Activated naive CD4-positive, alpha-beta T cell treated with anti-CD3 and anti-CD28 coated beads, Interleukin-2, amount 50 U/mL, for 16 hours (primary cell): ENCODE data around the gene RND3.

ENCODE experiments used
- DNase-seq: peaks from one replicate; pipeline ENCODE4 v3.0.0-alpha.2; 2020

The RND3 gene

DNA sequence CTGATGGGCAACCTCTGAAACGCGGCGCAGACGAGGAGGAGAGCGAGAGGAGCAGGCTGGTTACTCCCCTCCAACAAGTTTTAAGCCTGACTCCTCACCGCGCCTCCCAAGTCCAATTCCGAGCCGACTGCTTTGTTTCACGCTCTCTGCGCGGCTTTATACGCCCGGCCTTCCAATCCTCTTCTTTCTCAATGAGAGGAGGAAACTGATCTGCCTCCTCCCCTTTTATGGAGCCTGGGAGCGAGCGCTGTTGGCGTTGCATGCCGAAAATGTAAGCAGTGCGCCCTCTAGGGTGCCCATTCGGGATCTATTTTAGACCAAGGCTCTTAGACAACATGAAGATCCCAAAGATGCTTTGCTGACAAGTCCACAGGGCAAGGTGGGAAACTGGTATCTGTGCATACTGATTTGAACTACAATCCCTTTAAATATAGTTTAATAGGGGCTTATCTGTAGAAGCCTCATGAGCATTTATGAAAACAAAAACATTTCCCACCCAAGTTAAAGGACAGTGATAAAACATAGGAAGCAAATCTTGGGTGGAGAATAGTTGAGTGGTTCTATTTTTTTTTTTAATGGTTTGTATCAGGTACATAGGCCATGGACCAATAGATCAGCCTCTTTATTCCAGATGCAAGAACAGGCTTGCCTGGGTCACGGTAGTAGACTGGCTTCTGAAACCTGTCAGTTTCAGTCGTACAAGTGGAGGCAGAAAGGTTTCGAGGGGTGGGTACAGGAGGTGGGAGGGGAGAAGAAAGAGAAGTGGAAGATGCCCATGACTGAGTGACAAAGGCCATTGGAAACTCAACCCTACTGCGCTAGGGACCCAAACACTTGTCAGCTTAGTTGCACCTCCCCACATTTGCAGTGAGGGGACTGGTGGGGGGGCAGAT is at the start of gene RND3:
TSS of gene RND3 (minus strand) at position 131 of the 893 bp plus-strand sequence. CDS start 250 bp downstream, outside the sequence.
- DNase-seq: peak; percentile 33

GRCh38 chr2:150535176-150535575 is 47.7 kb upstream of the RND3 start:
- DNase-seq: no peak

GRCh38 chr2:150532879-150533278 is 45.4 kb upstream of the RND3 start:
- DNase-seq: no peak

DNA sequence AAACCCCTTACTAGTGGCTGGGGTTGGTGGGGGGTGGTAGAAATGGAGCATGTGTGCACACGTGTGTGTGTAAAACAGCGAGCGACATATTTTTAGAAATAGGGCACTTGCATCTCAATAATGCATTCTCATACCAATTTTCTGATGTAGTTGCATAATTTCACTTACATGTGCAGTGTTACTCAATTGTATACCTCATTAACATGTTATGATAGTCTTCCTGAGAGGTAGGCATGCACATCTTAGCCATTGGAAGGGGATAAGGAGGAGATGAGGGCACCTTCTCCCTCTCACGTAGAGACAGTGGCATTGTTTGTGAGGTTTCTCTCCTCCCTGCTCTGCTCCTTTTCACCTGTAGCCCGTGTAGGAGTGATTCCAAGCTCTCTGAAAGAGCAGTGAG is 44.6 kb upstream of the RND3 start:
- no peak for DNase-seq

DNA sequence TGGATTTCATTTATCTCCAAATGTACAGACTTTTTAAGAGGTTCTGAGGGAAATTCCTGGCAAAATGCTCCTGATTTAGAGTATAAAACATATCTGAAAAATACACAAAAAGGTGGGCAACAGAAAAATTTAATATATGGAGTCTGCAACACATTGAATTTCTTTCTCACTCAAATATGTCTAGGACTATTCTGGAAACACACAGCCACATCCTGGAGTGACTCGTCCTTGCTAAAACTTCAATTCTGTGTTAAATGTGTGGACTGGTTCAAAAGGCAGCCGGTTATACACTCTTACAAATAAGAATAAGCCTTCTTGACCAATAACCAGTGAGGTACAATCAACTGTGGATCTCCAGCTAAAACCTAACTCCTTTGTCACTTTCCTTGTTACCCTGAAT is 44.1 kb upstream of the RND3 start:
- DNase-seq: no peak

GRCh38 chr2:150530168-150530567 is 42.7 kb upstream of the RND3 start:
- DNase-seq: no peak

DNA sequence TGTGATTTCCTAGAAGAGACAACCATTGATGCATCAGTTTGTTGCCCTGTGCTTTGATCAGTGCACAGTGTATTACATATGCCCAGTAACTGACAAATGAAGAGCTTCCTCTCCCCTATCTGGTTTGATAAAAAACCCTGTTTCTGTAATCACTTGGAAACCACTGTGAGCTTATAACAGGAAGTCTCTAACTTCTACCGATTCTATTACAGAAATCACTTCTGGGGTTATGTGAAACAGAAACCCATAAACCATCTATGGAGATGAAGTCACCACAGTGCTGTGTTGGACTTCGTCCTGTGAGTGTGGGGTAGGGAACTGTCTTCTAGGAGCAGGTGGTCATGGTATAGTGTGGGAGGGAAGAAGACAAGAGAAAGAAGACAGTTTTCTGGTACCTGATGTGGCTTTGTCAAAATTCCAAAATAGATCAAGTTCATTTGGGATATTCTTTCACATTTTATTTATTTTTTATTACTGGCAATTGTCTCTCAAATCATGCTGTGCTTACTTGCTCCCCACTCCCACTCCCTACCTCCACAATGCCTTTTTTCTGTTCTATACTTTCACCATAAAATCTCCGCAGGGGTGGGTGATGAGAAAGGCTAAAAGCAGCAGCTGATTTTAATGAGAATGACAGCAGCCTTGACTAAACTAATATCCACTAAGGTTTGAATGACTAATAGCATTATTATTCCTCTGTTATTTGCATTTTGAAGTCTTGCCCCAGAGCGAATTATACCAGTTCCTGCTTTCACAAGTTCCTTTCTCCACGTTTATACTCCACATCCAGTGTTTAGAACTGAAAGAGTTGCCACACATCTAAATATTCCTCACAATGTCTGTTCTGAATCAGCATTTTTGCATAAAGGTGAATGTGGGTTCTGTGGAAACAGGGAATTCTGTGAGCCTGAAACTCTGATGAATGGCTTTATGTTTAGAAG is 41.7 kb upstream of the RND3 start:
- DNase-seq: no peak

GRCh38 chr2:150526827-150527226 is 39.4 kb upstream of the RND3 start:
- no peak for DNase-seq

- DNase-seq: no peak
These were observed 38.5 kb upstream of the RND3 start for GRCh38 chr2:150526006-150526405.

- DNase-seq: no peak
These were observed 34.8 kb upstream of the RND3 start for GRCh38 chr2:150522269-150522668.

- DNase-seq: no peak
These were observed 33.6 kb upstream of the RND3 start for GRCh38 chr2:150520887-150521664.

GRCh38 chr2:150520033-150520432 is 32.6 kb upstream of the RND3 start:
- no peak for DNase-seq

DNA sequence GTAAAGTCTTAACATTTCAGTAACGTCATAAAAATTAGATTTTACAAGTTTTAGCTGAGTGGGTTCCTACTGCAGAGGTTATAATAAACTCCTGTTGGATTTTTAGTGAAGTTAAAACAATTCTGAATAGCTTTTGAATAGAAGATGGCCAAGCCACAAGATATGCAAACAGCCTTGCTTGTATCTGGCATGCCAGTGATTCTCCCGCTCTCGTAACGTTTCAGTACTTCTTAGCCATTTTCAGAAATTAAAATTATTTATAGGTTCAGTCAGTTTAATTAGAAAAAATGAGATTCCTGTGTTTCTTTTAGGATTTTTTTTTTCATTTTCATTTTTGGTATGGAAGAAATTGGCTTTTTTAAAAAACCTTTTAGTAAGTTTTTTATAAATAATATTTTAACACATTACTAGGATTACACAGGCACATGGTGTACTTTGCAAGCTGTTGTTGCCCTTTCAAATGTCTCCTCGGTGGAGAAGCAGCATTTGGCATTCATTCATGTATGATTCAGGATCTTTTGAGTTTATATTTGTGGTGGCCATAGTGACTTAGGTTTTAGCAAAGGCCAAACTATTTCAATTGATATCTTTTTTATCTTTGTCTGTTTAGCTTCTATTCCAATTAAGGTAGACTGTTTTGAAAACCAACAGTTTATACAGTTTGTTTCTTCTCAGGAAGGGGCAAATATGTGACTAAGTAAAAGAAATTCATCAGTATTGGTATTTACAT is 30.6 kb upstream of the RND3 start:
- DNase-seq: no peak

- DNase-seq: no peak
These were observed 26.2 kb upstream of the RND3 start for GRCh38 chr2:150513647-150514046.

DNA sequence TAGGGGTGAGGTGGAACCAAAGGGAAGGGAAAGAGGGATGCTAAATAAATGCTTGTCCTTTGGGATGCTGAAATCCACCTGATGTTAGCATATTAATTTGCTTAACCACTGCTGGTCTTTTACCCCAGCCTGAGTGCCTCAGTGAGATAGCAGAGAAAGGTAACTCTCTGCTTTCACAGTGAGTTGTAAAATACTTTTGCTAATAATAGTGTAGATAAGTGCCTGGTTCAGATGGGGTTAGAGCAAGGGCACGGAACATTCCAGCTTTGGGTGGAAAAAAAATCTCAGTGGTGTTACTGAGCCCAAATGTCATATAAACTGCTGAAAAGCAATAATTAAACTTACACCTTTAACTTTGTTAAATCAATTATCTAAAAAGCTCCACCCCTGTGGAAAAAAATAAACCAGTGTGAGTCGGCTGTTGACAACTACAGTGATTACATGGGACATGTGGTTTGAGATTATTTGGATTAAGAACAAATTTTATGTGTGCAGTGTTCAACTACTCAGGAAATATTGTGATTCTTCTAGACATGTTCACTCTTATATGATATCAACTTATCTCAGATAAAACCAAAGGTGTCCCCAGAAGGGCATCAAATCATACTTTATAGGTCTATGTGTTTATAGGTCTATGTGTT is 21.1 kb upstream of the RND3 start:
- no peak for DNase-seq

GRCh38 chr2:150507071-150507470 is 19.6 kb upstream of the RND3 start:
- DNase-seq: no peak

DNA sequence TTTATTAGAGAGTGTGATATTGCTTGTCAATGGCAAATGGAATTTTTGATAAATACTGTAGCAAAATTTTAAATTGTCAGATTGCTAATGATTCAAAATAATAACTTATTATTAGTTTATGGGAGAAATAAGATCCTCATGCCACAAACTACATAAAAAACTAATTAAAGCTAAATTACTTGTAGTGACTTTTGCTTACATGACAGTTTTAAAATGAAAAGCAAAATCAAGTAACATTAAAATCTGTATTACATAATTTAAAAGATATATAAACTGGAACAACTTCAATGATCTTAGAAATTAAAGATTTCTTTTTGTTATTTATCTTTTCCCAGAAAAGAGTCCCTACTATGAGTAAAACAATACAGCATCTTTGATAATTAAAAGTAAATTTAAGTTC is 17.7 kb upstream of the RND3 start:
- DNase-seq: no peak

DNA sequence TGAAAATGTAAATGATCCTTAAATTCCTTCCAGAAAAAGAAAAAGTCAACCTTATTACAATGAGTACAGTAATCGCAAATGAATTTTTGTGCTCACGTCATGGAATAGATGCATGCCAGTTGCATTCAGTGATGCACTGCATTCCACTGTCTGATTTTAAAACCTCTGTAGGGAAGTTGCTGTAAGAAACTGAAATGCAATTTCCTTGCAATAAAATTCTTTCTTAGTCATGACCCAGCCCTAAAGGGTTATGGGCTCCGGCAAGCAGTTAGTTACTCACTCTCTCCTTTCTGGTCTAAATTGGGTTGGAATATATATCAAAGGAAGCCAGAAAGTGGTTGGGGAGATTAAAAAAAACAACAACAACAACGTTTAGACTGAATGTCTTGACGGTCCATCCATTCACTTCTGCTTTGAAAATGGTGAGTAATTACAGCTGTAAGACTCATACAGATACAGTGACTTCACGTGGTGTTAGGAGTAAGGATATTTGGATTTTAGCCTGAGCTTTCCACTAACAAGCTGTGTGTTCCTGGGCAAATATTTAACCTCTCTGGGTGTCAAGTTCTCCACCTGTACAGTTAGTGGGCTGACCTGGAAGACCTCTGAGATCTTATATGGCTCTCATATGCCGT is 8.6 kb upstream of the RND3 start:
- no peak for DNase-seq

- DNase-seq: no peak
These were observed 7.5 kb upstream of the RND3 start for GRCh38 chr2:150495001-150495400.

GRCh38 chr2:150494234-150494945 is 6.9 kb upstream of the RND3 start:
- no peak for DNase-seq

DNA sequence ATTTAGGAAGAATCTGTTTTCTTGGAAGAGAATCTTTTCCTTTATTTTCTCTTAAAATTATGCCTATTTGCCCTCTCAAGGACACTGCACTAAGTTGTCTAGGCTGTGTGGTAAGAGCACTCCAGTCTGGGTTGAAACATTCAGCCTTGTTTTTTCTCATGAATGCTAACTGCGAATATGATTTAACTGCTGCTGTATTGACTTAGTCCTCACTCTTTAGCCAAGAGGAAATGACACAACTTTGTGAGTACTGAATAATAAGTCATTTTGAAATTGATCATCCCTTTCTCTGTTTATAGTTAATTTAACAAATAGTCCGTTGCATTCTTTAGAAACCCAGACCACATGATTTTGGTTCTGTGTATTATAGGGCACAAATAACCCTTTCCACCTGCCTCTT is 4.5 kb upstream of the RND3 start:
- no peak for DNase-seq
